ENCODE measurements around the gene IQCB1.
"Not testable (repeated sequence)": the region's sequence is repeated elsewhere in the genome, so short reads cannot be mapped to it uniquely, and the experiment has no call there.

The IQCB1 gene

GRCh38 chr3:121752772-121753171, 82.1 kb downstream of the IQCB1 start:
- Histone ChIP-seq H3K9ac (ENCODE audit: low read length) (no peak overlapping the region), H3K4me3 (ENCODE audit: low read length) (no peak overlapping the region), H3K27ac (ENCODE audit: low read depth, low read length) (no peak overlapping the region), H3K36me3 (ENCODE audit: control insufficient read depth, insufficient read depth, low read length) (no peaks in the 10 kb centered on the region), H3K27me3 (ENCODE audit: control insufficient read depth, insufficient read depth, low read length) (no peaks in the 10 kb centered on the region), H3K4me1 (ENCODE audit: control insufficient read depth, insufficient read depth, low read length) (peaks cover 7% of the 10 kb centered on the region)

GRCh38 chr3:121752261-121752660, 82.6 kb downstream of the IQCB1 start:
- Histone ChIP-seq H3K4me3 (ENCODE audit: low read length) (no peak overlapping the region), H3K9ac (ENCODE audit: low read length) (no peak overlapping the region), H3K27me3 (ENCODE audit: control insufficient read depth, insufficient read depth, low read length) (no peaks in the 10 kb centered on the region), H3K36me3 (ENCODE audit: control insufficient read depth, insufficient read depth, low read length) (no peaks in the 10 kb centered on the region), H3K27ac (ENCODE audit: low read depth, low read length) (no peak overlapping the region), H3K4me1 (ENCODE audit: control insufficient read depth, insufficient read depth, low read length) (peaks cover 7% of the 10 kb centered on the region)

GRCh38 chr3:121750087-121750415, 84.8 kb downstream of the IQCB1 start:
- H3K4me3 ChIP-seq (ENCODE audit: low read length): peak overlapping the region; percentile 85
- H3K4me1 ChIP-seq (ENCODE audit: control insufficient read depth, insufficient read depth, low read length): peaks cover 7% of the 10 kb centered on the region
- no peaks in the 10 kb centered on the region for H3K36me3 ChIP-seq (ENCODE audit: control insufficient read depth, insufficient read depth, low read length)
- peak overlapping the region; percentile 70 for H3K27ac ChIP-seq (ENCODE audit: low read depth, low read length)
- peak overlapping the region; percentile 51 for H3K9ac ChIP-seq (ENCODE audit: low read length)
- H3K27me3 ChIP-seq (ENCODE audit: control insufficient read depth, insufficient read depth, low read length): no peaks in the 10 kb centered on the region

GRCh38 chr3:121749276-121750086, 85.4 kb downstream of the IQCB1 start, which contains the start of gene GOLGB1:
TSS of gene GOLGB1 (minus strand) at chr3:121749741. CDS start at chr3:121730971, 18,770 bp downstream.
- H3K4me3 ChIP-seq (ENCODE audit: low read length): peak within 1 kb of the TSS; percentile 85
- peak within 1 kb of the TSS; percentile 83 for H3K9ac ChIP-seq (ENCODE audit: low read length)
- H3K36me3 ChIP-seq (ENCODE audit: control insufficient read depth, insufficient read depth, low read length): peaks cover 3% of the 10 kb centered on the region

GRCh38 chr3:121748680-121749275, 86.1 kb downstream of the IQCB1 start:
- peak overlapping the region; percentile 82 for H3K27ac ChIP-seq (ENCODE audit: low read depth, low read length)
- H3K4me3 ChIP-seq (ENCODE audit: low read length): peak overlapping the region; percentile 85
- H3K36me3 ChIP-seq (ENCODE audit: control insufficient read depth, insufficient read depth, low read length): peaks cover 3% of the 10 kb centered on the region
- H3K9ac ChIP-seq (ENCODE audit: low read length): peak overlapping the region; percentile 83
- peaks cover 7% of the 10 kb centered on the region for H3K4me1 ChIP-seq (ENCODE audit: control insufficient read depth, insufficient read depth, low read length)
- no peaks in the 10 kb centered on the region for H3K27me3 ChIP-seq (ENCODE audit: control insufficient read depth, insufficient read depth, low read length)

More at GRCh38 chr3:121749276-121750086, 85.4 kb downstream of the IQCB1 start, which contains the start of gene GOLGB1:
- H3K4me1 ChIP-seq (ENCODE audit: control insufficient read depth, insufficient read depth, low read length): peaks cover 7% of the 10 kb centered on the region
- no peaks in the 10 kb centered on the region for H3K27me3 ChIP-seq (ENCODE audit: control insufficient read depth, insufficient read depth, low read length)
- peak within 1 kb of the TSS; percentile 82 for H3K27ac ChIP-seq (ENCODE audit: low read depth, low read length)

- H3K36me3 ChIP-seq (ENCODE audit: control insufficient read depth, insufficient read depth, low read length): peaks cover 3% of the 10 kb centered on the region
- no peak overlapping the region for H3K27ac ChIP-seq (ENCODE audit: low read depth, low read length)
- no peaks in the 10 kb centered on the region for H3K27me3 ChIP-seq (ENCODE audit: control insufficient read depth, insufficient read depth, low read length)
- no peak overlapping the region for H3K9ac ChIP-seq (ENCODE audit: low read length)
- H3K4me1 ChIP-seq (ENCODE audit: control insufficient read depth, insufficient read depth, low read length): peaks cover 7% of the 10 kb centered on the region
- peak overlapping the region; percentile 85 for H3K4me3 ChIP-seq (ENCODE audit: low read length)
Measured at GRCh38 chr3:121747976-121748375, 86.9 kb downstream of the IQCB1 start.

GRCh38 chr3:121743106-121743505, 91.8 kb downstream of the IQCB1 start:
- not testable (repeated sequence) for H3K36me3 ChIP-seq (ENCODE audit: control insufficient read depth, insufficient read depth, low read length); H3K27me3 ChIP-seq (ENCODE audit: control insufficient read depth, insufficient read depth, low read length); H3K4me1 ChIP-seq (ENCODE audit: control insufficient read depth, insufficient read depth, low read length)

GRCh38 chr3:121740896-121741295, 94.0 kb downstream of the IQCB1 start:
- Histone ChIP-seq H3K36me3 (ENCODE audit: control insufficient read depth, insufficient read depth, low read length) (peaks cover 3% of the 10 kb centered on the region), H3K9ac (ENCODE audit: low read length) (no peak overlapping the region), H3K4me3 (ENCODE audit: low read length) (no peak overlapping the region), H3K27ac (ENCODE audit: low read depth, low read length) (no peak overlapping the region), H3K27me3 (ENCODE audit: control insufficient read depth, insufficient read depth, low read length) (no peaks in the 10 kb centered on the region), H3K4me1 (ENCODE audit: control insufficient read depth, insufficient read depth, low read length) (no peaks in the 10 kb centered on the region)

More at GRCh38 chr3:121743106-121743505, 91.8 kb downstream of the IQCB1 start:
- not testable (repeated sequence) for H3K4me3 ChIP-seq (ENCODE audit: low read length); H3K27ac ChIP-seq (ENCODE audit: low read depth, low read length); H3K9ac ChIP-seq (ENCODE audit: low read length)

GRCh38 chr3:121739902-121740301, 95.0 kb downstream of the IQCB1 start:
- Histone ChIP-seq H3K4me3 (ENCODE audit: low read length) (no peak overlapping the region), H3K9ac (ENCODE audit: low read length) (no peak overlapping the region), H3K27ac (ENCODE audit: low read depth, low read length) (no peak overlapping the region), H3K4me1 (ENCODE audit: control insufficient read depth, insufficient read depth, low read length) (no peaks in the 10 kb centered on the region), H3K27me3 (ENCODE audit: control insufficient read depth, insufficient read depth, low read length) (no peaks in the 10 kb centered on the region), H3K36me3 (ENCODE audit: control insufficient read depth, insufficient read depth, low read length) (peaks cover 2% of the 10 kb centered on the region)

- no peaks in the 10 kb centered on the region for H3K27me3 ChIP-seq (ENCODE audit: control insufficient read depth, insufficient read depth, low read length)
- no peak overlapping the region for H3K27ac ChIP-seq (ENCODE audit: low read depth, low read length)
- H3K4me3 ChIP-seq (ENCODE audit: low read length): no peak overlapping the region
- H3K9ac ChIP-seq (ENCODE audit: low read length): no peak overlapping the region
- H3K36me3 ChIP-seq (ENCODE audit: control insufficient read depth, insufficient read depth, low read length): no peaks in the 10 kb centered on the region
- H3K4me1 ChIP-seq (ENCODE audit: control insufficient read depth, insufficient read depth, low read length): no peaks in the 10 kb centered on the region
Measured at GRCh38 chr3:121737644-121738043, 97.2 kb downstream of the IQCB1 start.

GRCh38 chr3:121736112-121736511, 98.7 kb downstream of the IQCB1 start:
- no peak overlapping the region for H3K27ac ChIP-seq (ENCODE audit: low read depth, low read length)
- no peak overlapping the region for H3K9ac ChIP-seq (ENCODE audit: low read length)
- H3K4me1 ChIP-seq (ENCODE audit: control insufficient read depth, insufficient read depth, low read length): no peaks in the 10 kb centered on the region

GRCh38 chr3:121735047-121735696, 99.7 kb downstream of the IQCB1 start:
- no peak overlapping the region for H3K27ac ChIP-seq (ENCODE audit: low read depth, low read length)
- H3K4me3 ChIP-seq (ENCODE audit: low read length): no peak overlapping the region
- no peak overlapping the region for H3K9ac ChIP-seq (ENCODE audit: low read length)
- H3K27me3 ChIP-seq (ENCODE audit: control insufficient read depth, insufficient read depth, low read length): no peaks in the 10 kb centered on the region
- H3K36me3 ChIP-seq (ENCODE audit: control insufficient read depth, insufficient read depth, low read length): no peaks in the 10 kb centered on the region
- H3K4me1 ChIP-seq (ENCODE audit: control insufficient read depth, insufficient read depth, low read length): no peaks in the 10 kb centered on the region

More at GRCh38 chr3:121736112-121736511, 98.7 kb downstream of the IQCB1 start:
- no peak overlapping the region for H3K4me3 ChIP-seq (ENCODE audit: low read length)
- H3K27me3 ChIP-seq (ENCODE audit: control insufficient read depth, insufficient read depth, low read length): no peaks in the 10 kb centered on the region
- no peaks in the 10 kb centered on the region for H3K36me3 ChIP-seq (ENCODE audit: control insufficient read depth, insufficient read depth, low read length)

Measured in rectal smooth muscle tissue (tissue), 1 donor.